H9 (cell line): ENCODE measurements around the gene PPFIBP1. TPM values are rescaled to one million over a fixed set of nuclear protein-coding genes. Genes with fewer than 3 reads are reported as not detected.

Source experiments
- DNase-seq: peaks from one replicate; pipeline ENCODE4 v3.0.0-alpha.2; 2017
- H2AFZ ChIP-seq: one replicate; pipeline ENCODE4 v1.6.1; 2013; ENCODE audit warnings: mild to moderate bottlenecking, low read length, control low read depth, moderate library complexity
- H2AK5ac ChIP-seq: 2 replicates; pipeline ENCODE4 v1.6.1; 2013; ENCODE audit warnings: low read length, control low read depth, mixed read lengths; ENCODE audit not compliant: insufficient read length
- H2BK120ac ChIP-seq: one replicate; pipeline ENCODE4 v1.6.1; 2013; ENCODE audit warnings: low read depth, mild to moderate bottlenecking, low read length, control low read depth, inconsistent platforms; ENCODE audit not compliant: poor library complexity, severe bottlenecking
- H2BK12ac ChIP-seq: 2 replicates; pipeline ENCODE4 v1.6.1; 2013; ENCODE audit warnings: low read length, control low read depth, mixed read lengths, low read depth; ENCODE audit not compliant: insufficient read length
- H2BK15ac ChIP-seq: 2 replicates; pipeline ENCODE4 v1.6.1; 2013; ENCODE audit warnings: low read depth, low read length, control low read depth
- H2BK20ac ChIP-seq: one replicate; pipeline ENCODE4 v1.6.1; 2013; ENCODE audit warnings: low read depth, mild to moderate bottlenecking, low read length, control low read depth, inconsistent platforms; ENCODE audit not compliant: poor library complexity, severe bottlenecking
- H2BK5ac ChIP-seq: 2 replicates; pipeline ENCODE4 v1.6.1; 2013; ENCODE audit warnings: low read length, control low read depth, mixed read lengths; ENCODE audit not compliant: insufficient read length
- H3K14ac ChIP-seq: 2 replicates; pipeline ENCODE4 v1.6.1; 2013; ENCODE audit warnings: low read length, control low read depth; ENCODE audit not compliant: insufficient read depth
- H3K18ac ChIP-seq: 2 replicates; pipeline ENCODE4 v1.6.1; 2013; ENCODE audit warnings: low read depth, mild to moderate bottlenecking, mixed read lengths, low read length, control low read depth; ENCODE audit not compliant: insufficient read length
- H3K23ac ChIP-seq: 2 replicates; pipeline ENCODE4 v1.6.1; 2013; ENCODE audit warnings: low read length, control low read depth, mixed read lengths, low read depth; ENCODE audit not compliant: insufficient read length
- H3K23me2 ChIP-seq: 2 replicates; pipeline ENCODE4 v1.6.1; 2013; ENCODE audit warnings: low read depth, mild to moderate bottlenecking, mixed read lengths, low read length, control low read depth; ENCODE audit not compliant: insufficient read length, poor library complexity, severe bottlenecking
- H3K27ac ChIP-seq: 2 replicates; pipeline ENCODE4 v1.5.1; 2013; ENCODE audit warnings: low read length, control low read depth, mixed read lengths, low read depth; ENCODE audit not compliant: insufficient read length
- H3K27me3 ChIP-seq: 2 replicates; pipeline ENCODE4 v1.6.1; 2013; ENCODE audit warnings: low read length, control low read depth, inconsistent platforms; ENCODE audit not compliant: insufficient read depth
- H3K4ac ChIP-seq: 2 replicates; pipeline ENCODE4 v1.6.1; 2013; ENCODE audit warnings: low read depth, mild to moderate bottlenecking, control low read depth, inconsistent platforms, low read length, moderate library complexity
- H3K4me1 ChIP-seq: 2 replicates; pipeline ENCODE4 v1.6.1; 2013; ENCODE audit warnings: low read length, control low read depth, inconsistent platforms; ENCODE audit not compliant: insufficient read depth
- H3K4me2 ChIP-seq: 2 replicates; pipeline ENCODE4 v1.6.1; 2013; ENCODE audit warnings: low read length, control low read depth, mixed read lengths; ENCODE audit not compliant: insufficient read length, insufficient read depth
- H3K56ac ChIP-seq: 2 replicates; pipeline ENCODE4 v1.6.1; 2013; ENCODE audit warnings: low read depth, mild to moderate bottlenecking, mixed read lengths, low read length, control low read depth; ENCODE audit not compliant: insufficient read length
- H3K79me1 ChIP-seq: 2 replicates; pipeline ENCODE4 v1.6.1; 2013; ENCODE audit warnings: low read depth, mild to moderate bottlenecking, moderate library complexity, low read length, control low read depth, inconsistent platforms; ENCODE audit not compliant: insufficient read depth, poor library complexity, severe bottlenecking
- H3K79me2 ChIP-seq: 2 replicates; pipeline ENCODE4 v1.6.1; 2013; ENCODE audit warnings: low read length, control low read depth, inconsistent platforms; ENCODE audit not compliant: insufficient read depth
- H3K9ac ChIP-seq: 2 replicates; pipeline ENCODE4 v1.6.1; 2013; ENCODE audit warnings: low read length, control low read depth, mixed read lengths; ENCODE audit not compliant: insufficient read length; ENCODE audit errors: extremely low read depth
- H3K9me3 ChIP-seq: one replicate; pipeline ENCODE4 v1.6.1; 2013; ENCODE audit warnings: low read depth, low read length, inconsistent platforms; ENCODE audit not compliant: control insufficient read depth
- H3T11ph ChIP-seq: one replicate; pipeline ENCODE4 v1.6.1; 2013; ENCODE audit warnings: mild to moderate bottlenecking, low read length, control low read depth, inconsistent platforms
- H4K20me1 ChIP-seq: one replicate; pipeline ENCODE4 v1.6.1; 2013; ENCODE audit not compliant: control insufficient read depth, insufficient read length, insufficient read depth
- H4K5ac ChIP-seq: 2 replicates; pipeline ENCODE4 v1.6.1; 2013; ENCODE audit warnings: low read depth, mild to moderate bottlenecking, mixed read lengths, low read length, control low read depth; ENCODE audit not compliant: insufficient read length
- H4K8ac ChIP-seq: replicated peaks from 2 replicates; pipeline ENCODE4 v1.6.1; 2013; ENCODE audit warnings: low read length, control low read depth, mixed read lengths, low read depth; ENCODE audit not compliant: insufficient read length
- H4K91ac ChIP-seq: 2 replicates; pipeline ENCODE4 v1.6.1; 2013; ENCODE audit warnings: low read depth, mild to moderate bottlenecking, moderate library complexity, mixed read lengths, low read length, control low read depth; ENCODE audit not compliant: insufficient read length
- H3K27ac Mint-ChIP-seq, 3 experiments: 2 replicates in 2 of 3; 3 replicates in 1 of 3; pipeline ENCODE4 v1.8.0; 2020 to 2021; ENCODE audit warnings: mixed read lengths in 3 of 3, mild to moderate bottlenecking in 1 of 3, moderate library complexity in 1 of 3
- H3K27me3 Mint-ChIP-seq: 2 replicates; pipeline ENCODE4 v1.8.0; 2021; ENCODE audit warnings: low read depth, mild to moderate bottlenecking, moderate library complexity, mixed read lengths
- H3K36me3 Mint-ChIP-seq, 3 experiments: 2 replicates in 2 of 3; 3 replicates in 1 of 3; pipeline ENCODE4 v1.8.0; 2020 to 2021; ENCODE audit warnings: low read depth in 3 of 3, mixed read lengths in 3 of 3; ENCODE audit not compliant: insufficient read depth in 1 of 3
- H3K4me1 Mint-ChIP-seq, 2 experiments: 2 replicates each; pipeline ENCODE4 v1.8.0; 2020; ENCODE audit warnings: mixed read lengths in 2 of 2
- H3K4me3 Mint-ChIP-seq, 2 experiments: 2 replicates in 1 of 2; 3 replicates in 1 of 2; pipeline ENCODE4 v1.8.0; 2020 to 2021; ENCODE audit warnings: mild to moderate bottlenecking in 2 of 2, mixed read lengths in 2 of 2, moderate library complexity in 1 of 2
- H3K9me3 Mint-ChIP-seq, 2 experiments: 2 replicates in 1 of 2; 3 replicates in 1 of 2; pipeline ENCODE4 v1.8.0; 2020; ENCODE audit warnings: mild to moderate bottlenecking in 2 of 2, mixed read lengths in 2 of 2, moderate library complexity in 1 of 2
- CTCF ChIP-seq: fragments of 200-600 bp; sonication (generic); conservative IDR thresholded peaks from 3 replicates; pipeline ENCODE4 v1.8.0; 2021; ENCODE audit warnings: antibody characterized with exemption, mild to moderate bottlenecking
- WGBS: extraction: QIAGEN DNeasy Blood & Tissue Kit; methylation state at CpG from one replicate; pipeline ENCODE4 v1.1.7; 2013; ENCODE audit warnings: missing lambda C conversion rate, low lambda C conversion rate, mixed read lengths; ENCODE audit not compliant: insufficient read length; ENCODE audit errors: extremely low coverage; 5-methylcytosine and 5-hydroxymethylcytosine counted together
- total RNA-seq: library from RNA; stranded (reverse); gene quantifications from 2 replicates; pipeline ENCODE4 v1.2.1, GENCODE V29; 2021

The PPFIBP1 gene
- total RNA-seq, 1 experiment from 2014 or later = 29.2 TPM

- no CpG with 5 or more reads among the region's 7 CpGs for WGBS
Measured at GRCh38 chr12:27513155-27513824, 10.7 kb upstream of the PPFIBP1 start.

More at GRCh38 chr12:27513155-27513824, 10.7 kb upstream of the PPFIBP1 start:
- no peak overlapping the region for H2BK20ac ChIP-seq
- H3K36me3 Mint-ChIP-seq = no peaks in the 10 kb centered on the region
- no peak overlapping the region for H2AFZ ChIP-seq
- DNase-seq = no peak
- H3K4me1 ChIP-seq = peaks cover 2% of the 10 kb centered on the region; the same call in 1 of the 2 replicates
- no peak overlapping the region for H2BK120ac ChIP-seq
- H2BK15ac ChIP-seq = no peak overlapping the region
- no peaks in the 10 kb centered on the region for H3K9me3 Mint-ChIP-seq
- no peaks in the 10 kb centered on the region for H3K27me3 ChIP-seq
- no peak overlapping the region for H3K4me2 ChIP-seq
- H4K8ac ChIP-seq = no peak overlapping the region
- H3K27ac ChIP-seq = no peak overlapping the region
- no peak overlapping the region for H4K91ac ChIP-seq
- no peak overlapping the region for H3K18ac ChIP-seq
- no peaks in the 10 kb centered on the region for H3K79me2 ChIP-seq
- no peaks in the 10 kb centered on the region for H4K20me1 ChIP-seq
- H3K4me3 Mint-ChIP-seq = no peak overlapping the region
- H3T11ph ChIP-seq = no peak overlapping the region
- H3K9me3 ChIP-seq = no peaks in the 10 kb centered on the region
- no peak overlapping the region for H2BK5ac ChIP-seq
- no peaks in the 10 kb centered on the region; the same call in 1 of the 2 replicates for H3K27me3 Mint-ChIP-seq
- no peak for TF ChIP-seq CTCF
- no peak overlapping the region for H2AK5ac ChIP-seq
- no peak overlapping the region for H4K5ac ChIP-seq
- H3K27ac Mint-ChIP-seq = no peak overlapping the region
- no peak overlapping the region for H3K23ac ChIP-seq
- H3K56ac ChIP-seq = no peak overlapping the region
- no peak overlapping the region for H3K9ac ChIP-seq
- H3K14ac ChIP-seq = no peak overlapping the region
- H2BK12ac ChIP-seq = no peak overlapping the region
- H3K79me1 ChIP-seq = no peaks in the 10 kb centered on the region
- no peak overlapping the region for H3K4ac ChIP-seq
- peaks cover 0 to 5% of the 10 kb centered on the region in 2 experiments; a peak in 2 of 4 replicates for H3K4me1 Mint-ChIP-seq
- no peaks in the 10 kb centered on the region for H3K23me2 ChIP-seq
